ENCODE data around the gene CNTN4. TPM values are rescaled to one million over a fixed set of nuclear protein-coding genes. Genes with fewer than 3 reads are reported as not detected.

CNTN4 gene
- total RNA-seq, 1 donor from 2014 or later: 5.2 TPM

DNA sequence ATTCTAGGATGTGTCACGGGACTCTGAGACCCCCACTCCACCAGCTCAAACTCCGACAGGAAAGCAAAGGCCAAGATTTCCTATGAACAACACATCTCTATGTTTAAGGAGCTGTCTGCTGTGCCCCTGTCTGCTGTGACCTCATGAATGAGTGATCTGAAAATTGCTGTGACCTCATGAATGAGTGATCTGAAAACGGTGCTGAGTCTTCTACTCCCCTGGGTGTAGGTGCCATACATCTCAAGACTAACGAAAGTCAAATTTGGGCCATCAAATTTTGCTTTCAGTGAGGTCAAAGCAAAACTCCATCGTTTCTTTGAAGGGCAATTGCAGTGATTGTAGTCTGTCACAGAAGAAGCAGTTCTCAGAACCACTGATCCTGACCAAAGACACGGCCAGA lies 987.1 kb downstream of the CNTN4 start:
- H3K27ac Mint-ChIP-seq: no peak overlapping the region
- Histone ChIP-seq H3K79me2 (ENCODE audit: low read depth) (no peaks in the 10 kb centered on the region), H3K36me3 (no peaks in the 10 kb centered on the region), H3K9ac (no peak overlapping the region), H3K27me3 (peaks cover 5% of the 10 kb centered on the region), H3K4me2 (no peak overlapping the region), H4K20me1 (ENCODE audit: low read depth) (no peaks in the 10 kb centered on the region), H3K4me3 (no peak overlapping the region), H3K9me3 (ENCODE audit: low read depth) (no peaks in the 10 kb centered on the region), H2AFZ (replicated peaks) (no peak overlapping the region), H3K4me1 (peaks cover 11% of the 10 kb centered on the region), H3K27ac (no peak overlapping the region), H3F3A (ENCODE audit: low read depth) (peaks cover 13% of the 10 kb centered on the region)
- H3K4me3 Mint-ChIP-seq: no peak overlapping the region
- no peaks in the 10 kb centered on the region for H3K27me3 Mint-ChIP-seq (ENCODE audit: insufficient read depth, low read depth)
- no peaks in the 10 kb centered on the region for H3K9me3 Mint-ChIP-seq
- no peak for DNase-seq (ENCODE audit: low spot score)
- TF ChIP-seq EZH2 (IDR thresholded peaks at IDR 0.05) (no peak), EZH2phosphoT487 (IDR thresholded peaks at IDR 0.05) (no peak), CTCF (IDR thresholded peaks at IDR 0.05) (no peak)
- no peaks in the 10 kb centered on the region for H3K36me3 Mint-ChIP-seq
- peaks cover 12% of the 10 kb centered on the region for H3K4me1 Mint-ChIP-seq

DNA sequence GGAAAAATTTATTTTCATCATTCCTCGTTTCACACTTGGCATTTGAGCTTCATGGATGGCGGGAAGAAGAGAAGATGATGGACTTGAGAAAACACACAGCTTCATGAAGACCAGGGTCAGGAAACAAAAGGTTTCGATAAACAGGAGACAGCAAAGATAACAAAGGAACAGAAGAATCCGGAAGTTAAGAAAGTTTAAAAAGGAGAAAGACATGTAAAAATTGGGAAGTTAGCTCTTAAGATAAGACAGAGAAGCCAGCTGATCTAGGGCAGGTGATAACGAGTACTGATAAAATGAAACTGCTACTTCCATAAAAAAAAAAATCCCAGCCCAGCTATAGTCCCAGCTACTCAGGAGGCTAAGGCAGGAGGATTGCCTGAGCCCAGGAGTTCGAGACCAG lies 987.6 kb downstream of the CNTN4 start:
- no peak overlapping the region for H3K27ac Mint-ChIP-seq
- no peak overlapping the region for H3K4me3 Mint-ChIP-seq
- peaks cover 1% of the 10 kb centered on the region for H3K27me3 Mint-ChIP-seq (ENCODE audit: insufficient read depth, low read depth)
- Histone ChIP-seq H3K79me2 (ENCODE audit: low read depth) (no peaks in the 10 kb centered on the region), H3K4me3 (no peak overlapping the region), H3F3A (ENCODE audit: low read depth) (peaks cover 13% of the 10 kb centered on the region), H3K9me3 (ENCODE audit: low read depth) (no peaks in the 10 kb centered on the region), H2AFZ (replicated peaks) (no peak overlapping the region), H3K4me2 (no peak overlapping the region), H3K9ac (no peak overlapping the region), H3K27me3 (peaks cover 5% of the 10 kb centered on the region), H3K4me1 (peaks cover 9% of the 10 kb centered on the region), H3K36me3 (no peaks in the 10 kb centered on the region), H3K27ac (no peak overlapping the region), H4K20me1 (ENCODE audit: low read depth) (no peaks in the 10 kb centered on the region)
- H3K9me3 Mint-ChIP-seq: no peaks in the 10 kb centered on the region
- TF ChIP-seq CTCF (IDR thresholded peaks at IDR 0.05): no peak
- TF ChIP-seq EZH2 (IDR thresholded peaks at IDR 0.05): no peak
- TF ChIP-seq EZH2phosphoT487 (IDR thresholded peaks at IDR 0.05): no peak
- H3K36me3 Mint-ChIP-seq: no peaks in the 10 kb centered on the region
- no peak for DNase-seq (ENCODE audit: low spot score)
- H3K4me1 Mint-ChIP-seq: peaks cover 9% of the 10 kb centered on the region

GRCh38 chr3:3087279-3087678 lies 988.6 kb downstream of the CNTN4 start:
- Histone ChIP-seq H3K4me3 (no peak overlapping the region), H3K4me1 (peaks cover 9% of the 10 kb centered on the region), H3K79me2 (ENCODE audit: low read depth) (no peaks in the 10 kb centered on the region), H3K4me2 (no peak overlapping the region), H3K9me3 (ENCODE audit: low read depth) (no peaks in the 10 kb centered on the region), H3K27me3 (peaks cover 2% of the 10 kb centered on the region), H4K20me1 (ENCODE audit: low read depth) (no peaks in the 10 kb centered on the region), H3K27ac (no peak overlapping the region), H3K9ac (no peak overlapping the region), H3F3A (ENCODE audit: low read depth) (peaks cover 6% of the 10 kb centered on the region), H2AFZ (replicated peaks) (no peak overlapping the region), H3K36me3 (no peaks in the 10 kb centered on the region)
- Mint-ChIP-seq H3K27me3 (ENCODE audit: insufficient read depth, low read depth) (peaks cover 5% of the 10 kb centered on the region), H3K4me3 (no peak overlapping the region), H3K9me3 (no peaks in the 10 kb centered on the region), H3K36me3 (no peaks in the 10 kb centered on the region), H3K27ac (no peak overlapping the region), H3K4me1 (peaks cover 7% of the 10 kb centered on the region)
- DNase-seq (ENCODE audit: low spot score): no peak
- no peak for TF ChIP-seq EZH2 (IDR thresholded peaks at IDR 0.05)
- TF ChIP-seq EZH2phosphoT487 (IDR thresholded peaks at IDR 0.05): no peak
- TF ChIP-seq CTCF (IDR thresholded peaks at IDR 0.05): no peak
